ENCODE results near the gene FNDC1. TPM values are rescaled to one million over a fixed set of nuclear protein-coding genes. Genes with fewer than 3 reads are reported as not detected.

FNDC1 gene
- total RNA-seq, 3 donors from 2014 or later (not counting 1 experiment from before 2014, with no cell fraction given), result not detected

GRCh38 chr6:159125014-159125609, 44.1 kb upstream of the FNDC1 start:
- Mint-ChIP-seq H3K9me3 (no peaks in the 10 kb centered on the region), H3K36me3 (no peaks in the 10 kb centered on the region), H3K4me1 (no peaks in the 10 kb centered on the region), H3K4me3 (no peak overlapping the region), H3K27ac (no peak overlapping the region), H3K27me3 (ENCODE audit: low read depth in 2 of 2) (no peaks in the 10 kb centered on the region)
- TF ChIP-seq CTCF (IDR thresholded peaks at IDR 0.05), result peak; percentile 23
- H3K36me3 ChIP-seq (ENCODE audit: control insufficient read depth, insufficient read depth, low read length), result no peaks in the 10 kb centered on the region
- no peaks in the 10 kb centered on the region for H3K27me3 ChIP-seq (ENCODE audit: control insufficient read depth, insufficient read depth, low read length)
- H3K9me3 ChIP-seq (ENCODE audit: control insufficient read depth, insufficient read depth, low read length), result no peaks in the 10 kb centered on the region
- no peak overlapping the region for H3K27ac ChIP-seq (ENCODE audit: low read length)
- 90% methylated on average over 2 of the region's 5 CpGs for WGBS (ENCODE audit: insufficient coverage)
- intact Hi-C loops (cut with micrococcal nuclease), result no loop called here
- peak in 1 of 2 donors; percentile 29 for DNase-seq
- ATAC-seq, result no peak
- H3K4me1 ChIP-seq (ENCODE audit: control insufficient read depth, insufficient read depth, low read length), result peaks cover 18% of the 10 kb centered on the region
- H3K4me3 ChIP-seq (ENCODE audit: low read length), result no peak overlapping the region

DNA sequence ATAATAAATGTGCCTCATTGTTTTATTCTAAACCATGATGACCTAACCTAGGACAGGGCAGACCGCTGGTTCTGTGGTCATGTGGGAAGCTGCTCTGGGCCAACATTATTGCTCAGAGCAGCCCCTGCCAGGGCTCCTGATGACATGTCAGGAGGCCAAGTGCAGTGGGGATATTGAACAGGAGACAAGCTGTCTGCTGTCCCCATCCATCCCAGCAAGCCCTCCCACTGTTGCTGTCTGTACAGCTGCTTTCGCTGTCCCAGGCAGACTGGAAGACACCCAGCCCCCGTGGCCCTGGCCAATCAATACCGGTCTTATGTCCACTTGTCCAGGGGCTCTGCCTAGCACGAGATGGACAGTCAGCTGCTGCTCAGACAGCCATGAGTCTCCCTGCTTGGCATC, 43.2 kb upstream of the FNDC1 start:
- no peaks in the 10 kb centered on the region for H3K36me3 Mint-ChIP-seq
- WGBS (ENCODE audit: insufficient coverage), result 93% methylated on average over 5 of the region's 5 CpGs

GRCh38 chr6:159126590-159126989, 42.6 kb upstream of the FNDC1 start:
- 87% methylated on average over 5 of the region's 5 CpGs for WGBS (ENCODE audit: insufficient coverage)
- no peak overlapping the region for H3K27ac Mint-ChIP-seq

More for the DNA sequence above, 43.2 kb upstream of the FNDC1 start:
- Mint-ChIP-seq H3K27me3 (ENCODE audit: low read depth in 2 of 2) (no peaks in the 10 kb centered on the region), H3K4me3 (no peak overlapping the region), H3K4me1 (no peaks in the 10 kb centered on the region), H3K27ac (no peak overlapping the region), H3K9me3 (no peaks in the 10 kb centered on the region)
- intact Hi-C loops (cut with micrococcal nuclease), result no loop called here
- TF ChIP-seq CTCF (IDR thresholded peaks at IDR 0.05), result no peak
- ATAC-seq (no peak), DNase-seq (no peak)
- Histone ChIP-seq H3K4me3 (ENCODE audit: low read length) (no peak overlapping the region), H3K36me3 (ENCODE audit: control insufficient read depth, insufficient read depth, low read length) (no peaks in the 10 kb centered on the region), H3K27me3 (ENCODE audit: control insufficient read depth, insufficient read depth, low read length) (no peaks in the 10 kb centered on the region), H3K9me3 (ENCODE audit: control insufficient read depth, insufficient read depth, low read length) (no peaks in the 10 kb centered on the region), H3K4me1 (ENCODE audit: control insufficient read depth, insufficient read depth, low read length) (peaks cover 18% of the 10 kb centered on the region), H3K27ac (ENCODE audit: low read length) (no peak overlapping the region)

More at GRCh38 chr6:159126590-159126989, 42.6 kb upstream of the FNDC1 start:
- ATAC-seq (no peak), DNase-seq (no peak)
- no peak overlapping the region for H3K4me3 Mint-ChIP-seq
- H3K27me3 ChIP-seq (ENCODE audit: control insufficient read depth, insufficient read depth, low read length), result no peaks in the 10 kb centered on the region
- H3K27me3 Mint-ChIP-seq (ENCODE audit: low read depth in 2 of 2), result no peaks in the 10 kb centered on the region
- TF ChIP-seq CTCF (IDR thresholded peaks at IDR 0.05), result no peak
- no peaks in the 10 kb centered on the region for H3K9me3 ChIP-seq (ENCODE audit: control insufficient read depth, insufficient read depth, low read length)
- intact Hi-C loops (cut with micrococcal nuclease), result no loop called here
- no peaks in the 10 kb centered on the region for H3K36me3 ChIP-seq (ENCODE audit: control insufficient read depth, insufficient read depth, low read length)
- H3K36me3 Mint-ChIP-seq, result no peaks in the 10 kb centered on the region
- no peaks in the 10 kb centered on the region for H3K9me3 Mint-ChIP-seq
- H3K4me1 Mint-ChIP-seq, result no peaks in the 10 kb centered on the region
- no peak overlapping the region for H3K4me3 ChIP-seq (ENCODE audit: low read length)
- H3K27ac ChIP-seq (ENCODE audit: low read length), result no peak overlapping the region
- H3K4me1 ChIP-seq (ENCODE audit: control insufficient read depth, insufficient read depth, low read length), result peaks cover 15% of the 10 kb centered on the region

Data from natural killer cell (primary cell).